ENCODE measurements around the gene ZNF10.

ZNF10 gene

GRCh38 chr12:133190176-133190575, 59.7 kb downstream of the ZNF10 start:
- TF ChIP-seq Cebpa-rat (IDR thresholded peaks at IDR 0.05), result no peak
- Histone ChIP-seq H3K4me3 (peak overlapping the region; percentile 28; the same call in 1 of the 2 replicates), H3K27ac (no peak overlapping the region), H3K4me2 (no peak overlapping the region), H3K9ac (no peak overlapping the region), H3K36me3 (peaks cover 100% of the 10 kb centered on the region), H3K9me3 (peaks cover 100% of the 10 kb centered on the region), H3K4me1 (no peaks in the 10 kb centered on the region), H4K20me1 (no peaks in the 10 kb centered on the region), H3K27me3 (no peaks in the 10 kb centered on the region)

DNA sequence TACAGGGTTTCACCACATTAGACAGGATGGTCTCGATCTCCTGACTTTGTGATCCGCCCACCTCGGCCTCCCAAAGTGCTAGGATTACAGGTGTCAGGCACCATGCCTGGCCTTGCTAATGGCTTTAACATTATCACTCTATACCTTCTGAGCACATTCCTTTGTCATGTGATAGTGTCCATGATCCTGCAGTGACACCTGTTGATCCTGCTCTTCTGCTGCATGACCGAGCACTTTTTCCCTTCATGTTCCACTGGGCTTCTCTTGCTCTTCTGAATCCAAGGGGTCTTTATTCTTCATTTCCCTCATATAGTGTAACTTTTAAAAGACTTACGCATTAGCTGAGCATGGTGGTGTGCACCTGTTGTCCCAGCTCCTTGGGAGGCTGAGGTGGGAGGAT, 62.4 kb downstream of the ZNF10 start:
- no peak for TF ChIP-seq Cebpa-rat (IDR thresholded peaks at IDR 0.05)
- peaks cover 92% of the 10 kb centered on the region for H3K9me3 ChIP-seq

DNA sequence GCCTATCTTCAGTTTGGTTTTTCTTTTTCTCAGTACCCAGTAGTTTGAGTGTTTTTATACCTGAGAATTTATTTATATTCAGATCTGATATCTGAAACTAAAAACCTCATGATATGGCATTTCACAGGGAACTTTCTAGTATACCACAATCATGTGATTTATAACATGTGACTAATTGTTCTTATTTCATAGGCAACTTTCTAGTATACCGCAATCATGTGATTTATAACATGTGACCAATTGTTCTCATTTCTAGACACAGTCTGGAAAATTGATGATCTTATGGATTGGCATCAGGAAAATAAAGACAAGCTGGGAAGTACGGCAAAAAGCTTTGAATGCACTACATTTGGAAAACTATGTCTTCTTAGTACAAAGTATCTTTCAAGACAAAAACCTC, 71.5 kb downstream of the ZNF10 start:
- H4K20me1 ChIP-seq, result no peaks in the 10 kb centered on the region
- no peak overlapping the region for H3K27ac ChIP-seq
- H3K9ac ChIP-seq, result no peak overlapping the region
- peak overlapping the region; percentile 53 for H3K4me3 ChIP-seq
- no peak overlapping the region for H3K4me2 ChIP-seq
- H3K9me3 ChIP-seq, result peaks cover 81% of the 10 kb centered on the region
- no peak for TF ChIP-seq Cebpa-rat (IDR thresholded peaks at IDR 0.05)
- H3K4me1 ChIP-seq, result no peaks in the 10 kb centered on the region
- H3K36me3 ChIP-seq, result peaks cover 66% of the 10 kb centered on the region
- H3K27me3 ChIP-seq, result no peaks in the 10 kb centered on the region; the same call in 1 of the 2 replicates

More for the DNA sequence above, 62.4 kb downstream of the ZNF10 start:
- H3K27ac ChIP-seq, result no peak overlapping the region
- no peak overlapping the region for H3K9ac ChIP-seq
- H4K20me1 ChIP-seq, result no peaks in the 10 kb centered on the region
- no peak overlapping the region for H3K4me2 ChIP-seq
- no peaks in the 10 kb centered on the region for H3K27me3 ChIP-seq
- peaks cover 91% of the 10 kb centered on the region for H3K36me3 ChIP-seq
- no peaks in the 10 kb centered on the region for H3K4me1 ChIP-seq
- peak overlapping the region; percentile 35 for H3K4me3 ChIP-seq

GRCh38 chr12:133202493-133203343, 72.3 kb downstream of the ZNF10 start:
- Histone ChIP-seq H3K4me3 (peak overlapping the region; percentile 53), H3K36me3 (peaks cover 74% of the 10 kb centered on the region), H3K9me3 (peaks cover 87% of the 10 kb centered on the region), H3K27ac (no peak overlapping the region), H3K9ac (no peak overlapping the region), H3K4me1 (no peaks in the 10 kb centered on the region), H3K4me2 (no peak overlapping the region), H4K20me1 (no peaks in the 10 kb centered on the region), H3K27me3 (no peaks in the 10 kb centered on the region; the same call in 1 of the 2 replicates)
- TF ChIP-seq Cebpa-rat (IDR thresholded peaks at IDR 0.05), result no peak

GRCh38 chr12:133203344-133204263, 73.2 kb downstream of the ZNF10 start:
- no peaks in the 10 kb centered on the region for H4K20me1 ChIP-seq
- H3K4me2 ChIP-seq, result no peak overlapping the region
- H3K4me3 ChIP-seq, result peak overlapping the region; percentile 53
- H3K36me3 ChIP-seq, result peaks cover 83% of the 10 kb centered on the region
- H3K27ac ChIP-seq, result no peak overlapping the region
- no peak overlapping the region for H3K9ac ChIP-seq
- peaks cover 96% of the 10 kb centered on the region for H3K9me3 ChIP-seq
- no peak for TF ChIP-seq Cebpa-rat (IDR thresholded peaks at IDR 0.05)
- H3K27me3 ChIP-seq, result no peaks in the 10 kb centered on the region; the same call in 1 of the 2 replicates
- H3K4me1 ChIP-seq, result no peaks in the 10 kb centered on the region

DNA sequence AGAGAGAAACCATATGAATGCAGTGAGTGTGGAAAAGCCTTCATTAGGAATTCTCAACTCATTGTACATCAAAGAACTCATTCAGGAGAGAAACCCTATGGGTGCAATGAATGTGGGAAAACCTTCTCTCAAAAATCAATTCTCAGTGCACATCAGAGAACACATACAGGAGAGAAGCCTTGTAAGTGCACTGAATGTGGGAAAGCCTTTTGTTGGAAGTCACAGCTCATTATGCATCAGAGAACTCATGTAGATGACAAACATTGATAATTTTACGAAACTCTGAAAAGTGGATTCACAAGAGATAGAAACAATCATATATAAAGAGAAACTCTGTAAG, 73.8 kb downstream of the ZNF10 start:
- peak overlapping the region; percentile 53 for H3K4me3 ChIP-seq
- H3K36me3 ChIP-seq, result peaks cover 88% of the 10 kb centered on the region
- H3K27ac ChIP-seq, result no peak overlapping the region
- no peaks in the 10 kb centered on the region for H4K20me1 ChIP-seq
- H3K4me2 ChIP-seq, result no peak overlapping the region
- H3K9me3 ChIP-seq, result peaks cover 98% of the 10 kb centered on the region
- no peak for TF ChIP-seq Cebpa-rat (IDR thresholded peaks at IDR 0.05)
- H3K4me1 ChIP-seq, result no peaks in the 10 kb centered on the region
- H3K9ac ChIP-seq, result no peak overlapping the region
- no peaks in the 10 kb centered on the region; the same call in 1 of the 2 replicates for H3K27me3 ChIP-seq

DNA sequence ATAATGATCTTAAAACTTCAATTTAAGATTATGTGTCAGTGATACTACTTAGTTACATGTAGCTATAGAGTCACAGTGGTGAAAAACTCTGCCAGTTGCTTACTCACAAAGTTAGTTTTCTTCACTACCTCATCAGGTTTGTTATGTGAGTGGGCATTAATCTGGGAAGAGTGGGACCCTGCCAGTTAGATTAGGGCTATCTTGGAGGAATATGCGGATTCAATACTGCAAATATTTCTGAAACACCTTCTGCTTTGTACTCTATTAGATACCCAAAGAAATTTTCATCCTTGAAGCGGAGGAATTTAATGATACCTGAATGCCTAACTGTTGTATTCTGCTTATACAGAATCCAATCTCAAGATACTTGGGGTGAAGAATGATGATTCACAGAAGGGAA, 76.0 kb downstream of the ZNF10 start:
- H3K9me3 ChIP-seq, result peaks cover 100% of the 10 kb centered on the region

More for the DNA sequence above, 76.0 kb downstream of the ZNF10 start:
- Histone ChIP-seq H3K4me2 (no peak overlapping the region), H3K36me3 (peaks cover 91% of the 10 kb centered on the region), H3K9ac (no peak overlapping the region), H3K4me3 (no peak overlapping the region), H4K20me1 (no peaks in the 10 kb centered on the region), H3K27ac (no peak overlapping the region), H3K4me1 (no peaks in the 10 kb centered on the region), H3K27me3 (no peaks in the 10 kb centered on the region; the same call in 1 of the 2 replicates)
- TF ChIP-seq Cebpa-rat (IDR thresholded peaks at IDR 0.05), result no peak

Data from BLaER1 (cell line).